GM18909 (cell line): Measurements from ENCODE around the gene MYOZ2.

Experiments used
- ATAC-seq: cut with Tn5 transposase; IDR thresholded peaks from one replicate; pipeline ENCODE4 v1.9.1; 2021; ENCODE audit warnings: mild to moderate bottlenecking; ENCODE audit not compliant: unreplicated experiment, poor library complexity

MYOZ2 gene

DNA sequence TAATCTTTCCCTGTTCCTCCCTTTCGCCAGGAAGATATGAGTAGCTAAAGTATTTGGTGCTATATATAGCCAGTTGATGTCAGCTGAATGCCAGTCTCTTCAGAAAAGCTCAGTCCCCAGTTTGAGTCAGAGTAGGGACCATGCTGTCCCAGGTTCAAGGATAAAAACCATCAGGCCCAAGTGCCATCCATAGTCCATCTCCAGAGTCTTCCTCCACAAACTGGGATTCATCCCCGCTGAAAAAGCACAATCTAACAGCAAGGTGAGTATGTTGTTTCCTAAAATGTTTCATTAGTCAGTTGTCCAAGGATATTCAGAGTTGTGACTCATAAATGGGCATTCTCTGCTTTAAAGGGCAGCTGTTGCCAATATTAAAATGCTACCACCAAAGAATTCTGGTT lies at the start of gene MYOZ2:
Gene MYOZ2 (plus strand): TSS at position 112 of the 401 bp plus-strand sequence. CDS start 694 bp downstream, outside the sequence.
- no peak for ATAC-seq

GRCh38 chr4:119087121-119087520 lies 48.5 kb upstream of the MYOZ2 start:
- no peak for ATAC-seq

DNA sequence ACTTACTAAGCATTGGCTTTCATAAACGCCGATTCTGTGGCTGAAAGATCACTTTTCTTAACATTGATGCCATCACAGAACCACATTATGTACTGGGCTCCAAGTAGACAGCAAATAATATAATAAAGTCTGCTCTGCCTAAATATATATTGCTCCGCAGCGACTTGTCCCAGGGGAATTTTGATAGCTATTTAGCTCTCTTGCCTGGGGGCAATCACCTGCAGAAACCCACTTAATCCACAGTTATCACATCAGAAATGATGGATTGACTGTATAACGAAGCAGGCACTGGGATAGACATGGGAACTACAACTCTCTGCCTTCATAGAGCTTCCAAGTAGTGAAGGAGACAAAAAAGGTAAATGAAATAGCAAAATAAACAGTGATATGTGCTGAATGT lies 48.0 kb upstream of the MYOZ2 start:
- no peak for ATAC-seq

GRCh38 chr4:119093042-119093827 lies 42.4 kb upstream of the MYOZ2 start:
- no peak for ATAC-seq

- ATAC-seq: no peak
These were observed 38.2 kb upstream of the MYOZ2 start for GRCh38 chr4:119097282-119097900.

GRCh38 chr4:119098306-119098705 lies 37.3 kb upstream of the MYOZ2 start:
- no peak for ATAC-seq

DNA sequence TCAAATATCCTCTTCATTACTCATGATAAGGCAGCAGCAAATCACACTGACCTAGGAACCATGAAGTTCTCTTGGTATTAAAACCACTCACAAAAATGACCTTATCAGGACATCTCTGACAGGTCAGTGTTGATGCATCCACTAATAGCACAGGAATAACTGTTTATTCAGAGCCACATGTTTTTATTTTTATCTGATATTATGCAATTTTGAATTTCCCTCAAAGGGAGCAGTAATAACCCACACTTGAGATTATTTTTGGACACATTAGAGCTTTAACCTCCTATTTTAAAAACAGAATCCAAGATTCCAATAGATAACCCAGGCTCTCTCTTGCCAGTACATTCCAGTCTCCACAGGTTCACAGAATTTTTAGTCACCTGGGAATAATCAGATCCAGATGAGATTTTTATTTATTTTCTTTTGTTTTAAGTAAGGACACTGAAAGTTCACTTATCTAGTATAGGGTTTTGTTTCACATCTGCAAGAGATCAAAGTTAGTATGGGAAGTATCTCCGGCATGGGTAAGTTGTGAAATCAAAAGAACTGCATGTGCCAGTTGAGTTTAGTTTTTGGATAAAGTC lies 36.3 kb upstream of the MYOZ2 start:
- no peak for ATAC-seq

DNA sequence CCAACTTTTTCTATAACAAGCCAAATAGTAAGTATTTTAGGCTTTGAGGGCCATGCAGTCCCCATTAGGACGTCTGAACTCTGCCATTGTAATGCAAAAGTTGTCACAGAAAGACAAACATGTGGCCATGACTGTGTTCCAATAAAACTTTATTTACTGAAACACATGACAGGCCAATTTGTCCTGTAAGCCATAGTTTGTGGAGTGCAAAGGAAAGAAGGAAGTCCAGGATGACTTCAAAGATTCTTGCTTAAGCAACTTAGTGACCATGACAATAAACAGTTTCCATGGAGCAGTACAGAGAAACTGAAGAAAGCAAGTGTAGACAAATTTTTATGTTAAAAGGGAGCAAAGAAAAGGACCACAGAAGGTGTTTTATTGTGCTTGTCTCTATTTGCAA lies 35.0 kb upstream of the MYOZ2 start:
- no peak for ATAC-seq

DNA sequence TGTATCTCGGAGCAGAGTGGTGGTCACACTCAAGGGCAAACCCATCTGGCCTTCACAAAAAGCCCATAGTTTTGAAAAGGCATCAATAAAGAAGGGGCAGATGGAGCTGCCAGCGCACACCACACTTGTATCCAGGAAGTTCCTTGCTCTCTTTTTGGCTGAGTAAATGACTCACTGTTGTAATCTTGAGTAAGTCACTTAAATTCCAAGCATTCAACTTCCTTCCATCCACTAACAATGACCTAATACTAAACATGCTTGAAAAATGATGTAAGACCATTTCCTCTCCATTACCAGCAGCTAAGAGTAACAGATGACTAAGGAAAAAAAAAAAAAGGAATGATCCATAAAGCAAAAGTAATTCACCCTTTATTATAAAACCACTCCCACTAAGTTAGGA lies 32.4 kb upstream of the MYOZ2 start:
- ATAC-seq: no peak

- ATAC-seq: no peak
These were observed 30.9 kb upstream of the MYOZ2 start for GRCh38 chr4:119104644-119105273.

DNA sequence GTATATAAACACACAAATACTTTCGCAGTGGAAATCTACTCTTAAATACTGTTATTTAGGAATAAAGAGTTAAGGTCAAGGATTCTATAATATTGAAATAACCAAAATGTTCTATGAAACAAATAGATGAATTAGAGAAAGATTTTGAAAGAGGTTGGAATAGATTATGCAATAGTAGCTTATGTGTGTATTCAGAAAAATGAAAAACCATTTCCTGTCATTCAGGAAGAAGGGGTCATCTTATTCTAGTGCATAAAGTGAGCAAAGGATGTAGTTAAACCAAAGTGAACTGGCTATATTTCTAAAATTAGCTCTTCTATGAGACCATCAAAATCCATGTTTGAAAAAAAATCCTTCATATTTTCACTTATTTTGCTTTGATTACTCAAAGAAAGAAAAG lies 30.0 kb upstream of the MYOZ2 start:
- ATAC-seq: no peak

DNA sequence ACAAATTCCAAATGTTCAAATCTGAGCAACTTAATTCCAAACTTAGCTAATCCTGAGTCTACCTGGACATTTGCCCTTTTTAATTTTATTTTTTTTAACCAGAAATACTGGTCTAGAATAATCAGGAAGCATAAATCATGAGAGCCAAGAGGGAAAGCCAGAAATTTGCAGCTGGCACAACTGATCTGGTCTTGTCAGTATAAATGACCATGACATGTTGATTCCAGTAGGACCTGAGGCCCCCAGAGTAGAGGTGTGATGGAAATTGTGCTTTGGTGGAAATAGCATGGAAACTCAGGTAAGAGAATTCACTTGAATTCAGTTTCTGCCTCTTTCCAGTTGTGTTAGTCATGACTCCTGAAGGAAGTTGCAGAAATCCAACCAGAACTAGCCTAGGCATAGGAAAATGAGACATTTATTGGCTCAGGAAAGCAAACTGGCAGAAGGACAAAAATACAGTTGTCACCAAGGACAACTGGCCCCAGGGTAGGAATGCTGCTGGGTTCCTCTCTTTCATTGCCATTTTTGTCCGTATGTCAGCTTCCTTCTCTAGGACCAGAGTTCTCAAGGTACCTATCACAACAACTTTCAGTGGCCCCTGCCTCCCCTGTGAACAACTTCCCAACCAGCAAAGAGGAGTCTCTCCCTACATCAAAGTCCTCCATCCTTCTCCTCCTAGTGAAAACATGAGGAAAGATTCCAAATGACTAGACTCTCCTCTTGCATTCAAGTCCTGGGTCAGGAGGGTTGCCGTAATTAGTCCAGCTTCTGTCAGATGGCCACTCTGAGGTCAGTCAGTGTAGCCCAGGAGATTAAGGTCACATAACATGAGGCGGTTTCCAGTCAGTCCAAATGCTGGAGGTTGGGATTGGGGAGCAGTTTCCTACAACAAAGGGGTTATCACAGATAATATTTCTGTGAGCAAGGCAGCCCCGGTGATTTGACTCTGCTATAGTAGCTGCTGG lies 29.3 kb upstream of the MYOZ2 start:
- ATAC-seq: no peak

DNA sequence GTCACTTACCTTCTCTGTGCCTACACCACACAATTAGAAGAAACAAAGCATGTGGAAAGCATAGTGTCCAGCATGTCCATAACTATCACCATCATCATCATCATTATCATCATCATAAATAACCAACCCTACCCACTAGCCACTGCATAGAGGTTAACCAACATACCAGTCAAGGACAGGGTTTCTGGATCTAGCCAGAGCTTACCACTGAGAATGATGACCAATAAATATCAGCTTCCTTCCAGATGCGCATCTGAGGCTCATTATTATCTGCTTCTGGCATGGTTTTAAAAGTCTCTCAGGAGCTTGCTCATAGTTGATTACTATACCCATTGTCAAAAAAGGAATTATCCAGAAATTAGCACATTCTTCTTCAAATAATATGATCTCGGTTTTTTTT lies 25.5 kb upstream of the MYOZ2 start:
- no peak for ATAC-seq

- ATAC-seq: no peak
These were observed 24.3 kb upstream of the MYOZ2 start for GRCh38 chr4:119111296-119111695.

DNA sequence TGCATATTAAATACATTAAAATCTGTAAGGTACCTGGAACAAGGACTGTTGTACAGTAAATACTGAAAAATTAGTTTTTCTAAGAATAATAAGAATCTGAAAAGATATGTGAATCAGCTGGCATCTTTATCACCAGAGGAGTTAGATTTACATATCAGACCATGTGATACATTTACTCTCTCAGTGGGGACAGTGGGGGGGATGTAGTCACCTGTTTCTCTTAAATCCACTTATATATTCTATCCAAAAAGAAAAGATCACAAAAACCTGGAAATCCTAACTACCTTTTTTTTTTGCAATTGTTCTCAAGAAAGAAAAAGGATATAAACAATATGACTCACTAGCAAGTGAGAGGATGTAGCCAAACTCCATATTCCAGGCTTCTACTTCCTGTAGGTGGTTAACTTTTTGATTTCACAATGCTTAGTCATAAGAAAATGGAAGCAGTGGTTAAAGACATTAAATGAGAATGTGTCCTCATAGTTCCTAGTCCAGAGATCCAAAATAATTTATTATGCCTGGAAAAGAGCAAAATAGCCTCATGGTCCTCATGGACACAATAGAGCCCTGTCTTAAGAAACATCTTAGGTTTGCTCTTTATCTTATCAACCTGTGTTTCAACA lies 22.5 kb upstream of the MYOZ2 start:
- ATAC-seq: no peak

DNA sequence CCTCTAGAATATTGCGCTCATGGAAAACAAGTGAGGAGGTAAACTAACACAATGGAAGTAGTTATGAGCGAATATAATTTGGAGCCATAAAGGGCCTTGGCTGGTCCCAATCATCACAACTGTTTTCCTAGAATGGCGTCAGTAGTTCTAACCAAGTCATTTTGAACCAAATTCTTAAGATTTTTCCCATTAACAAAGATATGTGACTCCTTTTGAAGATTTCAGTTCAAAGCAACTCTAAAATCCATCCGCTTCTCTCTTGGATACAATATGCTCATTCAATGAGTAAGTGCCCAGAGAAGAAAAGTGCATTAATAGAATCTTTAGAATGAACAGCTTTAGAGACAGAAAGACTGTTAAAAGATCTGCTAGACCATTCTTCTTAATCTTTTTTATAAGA lies 19.6 kb upstream of the MYOZ2 start:
- no peak for ATAC-seq

DNA sequence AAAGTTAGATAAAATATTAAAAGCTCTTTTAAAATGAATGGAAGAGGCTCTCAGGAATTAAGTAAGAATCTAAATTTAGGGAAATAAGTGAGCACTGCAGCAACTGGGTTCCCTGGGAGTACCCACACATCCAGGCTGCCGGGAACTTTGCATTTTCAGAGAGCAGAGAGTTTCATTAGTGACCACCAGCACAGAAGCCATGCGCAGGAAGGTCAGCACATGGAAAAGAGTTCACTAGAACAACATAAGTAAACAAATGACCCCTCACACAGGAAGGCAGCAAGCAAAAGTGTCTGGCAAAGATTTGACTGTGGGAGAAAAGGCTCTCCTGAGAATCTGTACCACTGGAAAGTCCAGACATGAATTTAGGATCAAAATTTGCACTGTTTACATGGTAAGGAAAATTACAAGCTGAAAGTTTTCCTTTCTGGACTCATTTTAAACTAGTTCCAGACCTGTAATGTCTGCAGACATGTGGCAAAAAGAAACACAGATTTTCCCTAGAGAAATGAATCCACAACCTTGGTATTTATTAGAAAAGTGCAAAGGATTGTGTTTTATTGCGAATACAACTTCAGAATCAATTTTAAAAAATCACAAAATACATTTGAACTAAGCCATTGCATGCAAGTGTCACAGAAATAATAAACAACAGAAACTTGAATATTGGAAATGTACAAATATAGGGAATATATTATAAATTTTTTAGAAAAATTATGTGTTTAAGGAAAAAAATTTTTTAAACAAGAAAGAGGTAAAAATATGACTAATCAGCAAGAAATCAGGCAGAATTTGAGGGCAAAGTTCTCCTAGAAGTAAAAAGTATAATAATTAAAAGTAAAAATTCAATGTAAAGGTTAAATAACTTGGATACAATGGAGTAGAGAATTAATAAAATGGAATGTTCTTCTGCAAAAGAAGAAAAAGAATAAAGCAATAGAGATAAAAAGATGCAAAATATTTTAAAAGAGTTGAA lies 18.4 kb upstream of the MYOZ2 start:
- ATAC-seq: no peak

DNA sequence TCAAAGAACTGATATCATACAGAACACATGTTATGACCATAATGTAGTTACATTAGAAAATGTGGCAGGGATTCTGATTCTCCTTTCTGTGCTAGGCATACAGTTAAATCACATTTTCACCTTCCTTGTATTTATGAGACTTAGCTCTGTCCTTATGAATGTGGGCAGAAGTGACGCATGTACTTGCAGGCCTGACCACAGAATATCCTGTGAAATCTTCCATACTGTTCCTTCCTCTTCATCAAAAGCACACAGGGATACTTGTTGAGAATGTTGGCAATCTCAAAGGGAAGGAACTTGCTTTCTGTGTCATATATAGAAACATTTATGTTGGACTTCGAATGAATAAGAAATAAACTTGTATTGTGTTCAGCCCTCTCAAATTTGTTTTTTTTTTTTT lies 17.2 kb upstream of the MYOZ2 start:
- no peak for ATAC-seq

DNA sequence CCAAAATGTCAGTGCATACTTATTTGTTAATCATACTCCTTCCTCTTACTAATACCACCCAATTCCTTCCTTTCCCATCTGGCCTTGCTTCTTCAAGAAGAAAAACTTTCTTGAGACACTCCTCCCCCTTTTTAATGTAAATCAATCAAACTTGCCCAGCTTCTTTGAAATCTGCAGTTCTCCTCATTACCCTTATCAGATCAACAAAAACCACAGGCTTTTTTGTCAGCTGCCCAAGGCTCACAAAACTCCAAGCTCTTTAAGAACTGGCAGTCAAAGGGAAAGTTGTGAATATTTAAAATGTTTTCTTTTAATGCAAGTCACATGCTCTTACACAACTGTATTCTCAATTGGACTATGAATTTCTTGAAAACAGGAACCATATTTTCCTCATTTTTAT lies 11.3 kb upstream of the MYOZ2 start:
- no peak for ATAC-seq
